Measurements from ENCODE around the gene OR2A5.
"Not testable (repeated sequence)": the region's sequence is repeated elsewhere in the genome, so short reads cannot be mapped to it uniquely, and the experiment has no call there.

- TF ChIP-seq CTCF (conservative IDR thresholded peaks at IDR 0.05; ENCODE audit: low read length); EZH2phosphoT487 (IDR thresholded peaks at IDR 0.05; ENCODE audit: borderline replicate concordance): not testable (repeated sequence)
These were observed 2.1 kb downstream of the OR2A5 start for GRCh38 chr7:144050884-144051283.

Data from Loucy (cell line).